ENCODE data around the gene EOMES. TPM values are rescaled to one million over a fixed set of nuclear protein-coding genes. Genes with fewer than 3 reads are reported as not detected.
A peak's percentile ranks its signal among the peaks of the same experiment; 100 is the strongest.

EOMES gene
- total RNA-seq, 1 experiment from 2014 or later = 0.47 TPM

GRCh38 chr3:27713435-27714145 is 8.5 kb downstream of the EOMES start:
- POLR2A ChIA-PET (ENCODE audit: unreplicated experiment) = interaction anchor here (0.6 to 0.7 kb wide), 2 partner anchors 19 to 538 kb away, joined by 3 read pairs; no protein-coding TSS in a partner anchor

GRCh38 chr3:27713078-27713423 is 9.1 kb downstream of the EOMES start:
- H3K27me3 ChIP-seq (ENCODE audit: low read length) = peaks cover 12% of the 10 kb centered on the region; the same call in 1 of the 2 replicates

More at GRCh38 chr3:27713435-27714145, 8.5 kb downstream of the EOMES start:
- Histone ChIP-seq H3K27me3 (ENCODE audit: low read length) (peaks cover 12% of the 10 kb centered on the region; the same call in 1 of the 2 replicates), H3F3A (ENCODE audit: low read length, unreplicated experiment) (no peaks in the 10 kb centered on the region), H3K36me3 (ENCODE audit: low read depth, low read length) (no peaks in the 10 kb centered on the region), H3K4me3 (ENCODE audit: low read length) (peak overlapping the region; percentile 78), H4K20me1 (ENCODE audit: low read length) (no peaks in the 10 kb centered on the region), H3K9me3 (ENCODE audit: low read length) (no peaks in the 10 kb centered on the region), H3K9me2 (replicated peaks; ENCODE audit: low read length) (no peaks in the 10 kb centered on the region), H3K4me1 (ENCODE audit: insufficient read depth, low read length) (peaks cover 11% of the 10 kb centered on the region; the same call in 1 of the 2 replicates), H3K9ac (ENCODE audit: low read length) (peak overlapping the region; percentile 15; the same call in 1 of the 2 replicates), H3K27ac (ENCODE audit: low read length) (no peak overlapping the region), H2AFZ (ENCODE audit: low read length) (peak overlapping the region; percentile 98), H3K79me2 (ENCODE audit: low read length) (no peaks in the 10 kb centered on the region), H3K4me2 (ENCODE audit: low read length) (peak overlapping the region; percentile 98)
- no TSS peak for BruUV-seq (replicated peaks)
- intact Hi-C loops (cut with micrococcal nuclease) = loop anchor here (5.0 to 10.0 kb wide), 3 partner anchors 171 to 529 kb away; partner anchors contain the start of gene CMC1
- CTCF ChIA-PET = interaction anchor here (0.6 to 0.9 kb wide), 2 partner anchors 8 to 618 kb away, joined by 4 to 6 read pairs; partner anchors contain the start of gene EOMES
- TF ChIP-seq EZH2phosphoT487 (IDR thresholded peaks at IDR 0.05; ENCODE audit: borderline replicate concordance, low read length) (peak; percentile 0; the same call in 1 of the 2 replicates), EZH2 (IDR thresholded peaks at IDR 0.05; ENCODE audit: low read length, unreplicated experiment) (no peak)
- peak; percentile 16 for DNase-seq
- ATAC-seq = peak; percentile 2

More at GRCh38 chr3:27713078-27713423, 9.1 kb downstream of the EOMES start:
- no peaks in the 10 kb centered on the region for H3F3A ChIP-seq (ENCODE audit: low read length, unreplicated experiment)
- H3K79me2 ChIP-seq (ENCODE audit: low read length) = no peaks in the 10 kb centered on the region
- H2AFZ ChIP-seq (ENCODE audit: low read length) = peak overlapping the region; percentile 98
- peak overlapping the region; percentile 98 for H3K4me2 ChIP-seq (ENCODE audit: low read length)
- H3K4me1 ChIP-seq (ENCODE audit: insufficient read depth, low read length) = peaks cover 16% of the 10 kb centered on the region
- no peaks in the 10 kb centered on the region for H3K9me3 ChIP-seq (ENCODE audit: low read length)
- peak; percentile 26 for DNase-seq
- no TSS peak for BruUV-seq (replicated peaks)
- TF ChIP-seq CTCF (conservative IDR thresholded peaks at IDR 0.05; ENCODE audit: low read depth, low read length) = no peak
- no peak for TF ChIP-seq EZH2 (IDR thresholded peaks at IDR 0.05; ENCODE audit: low read length, unreplicated experiment)
- no peak for TF ChIP-seq EZH2phosphoT487 (IDR thresholded peaks at IDR 0.05; ENCODE audit: borderline replicate concordance, low read length)
- POLR2A ChIA-PET (ENCODE audit: unreplicated experiment) = interaction anchor here (0.6 to 0.7 kb wide), 3 partner anchors 20 to 538 kb away, joined by 3 read pairs; no protein-coding TSS in a partner anchor
- H3K27ac ChIP-seq (ENCODE audit: low read length) = no peak overlapping the region
- CTCF ChIA-PET = interaction anchor here (0.6 to 1.9 kb wide), 3 partner anchors 9 to 619 kb away, joined by 4 to 6 read pairs (median 5); partner anchors contain the start of gene EOMES
- peak; percentile 27 for ATAC-seq
- H3K9ac ChIP-seq (ENCODE audit: low read length) = peak overlapping the region; percentile 15; the same call in 1 of the 2 replicates
- H3K36me3 ChIP-seq (ENCODE audit: low read depth, low read length) = no peaks in the 10 kb centered on the region
- no peaks in the 10 kb centered on the region for H4K20me1 ChIP-seq (ENCODE audit: low read length)
- H3K4me3 ChIP-seq (ENCODE audit: low read length) = peak overlapping the region; percentile 78
- H3K9me2 ChIP-seq (replicated peaks; ENCODE audit: low read length) = no peaks in the 10 kb centered on the region
- intact Hi-C loops (cut with micrococcal nuclease) = loop anchor here (5.0 to 10.0 kb wide), 3 partner anchors 172 to 529 kb away; partner anchors contain the start of gene CMC1

All from PC-3 (cell line).